NCI-H2171 treated with DMSO at 0.1 percent for 48 hours (cell line): Measurements from ENCODE around the gene MEF2C.

Source experiments
- DNase-seq: peaks from one replicate; lab custom pipeline; 2025; lab: John Stamatoyannopoulos, UW

Gene MEF2C

GRCh38 chr5:88758184-88758583 is 124.8 kb downstream of the MEF2C start:
- no peak for DNase-seq

- no peak for DNase-seq
These were observed 126.0 kb downstream of the MEF2C start for GRCh38 chr5:88756953-88757352.

DNA sequence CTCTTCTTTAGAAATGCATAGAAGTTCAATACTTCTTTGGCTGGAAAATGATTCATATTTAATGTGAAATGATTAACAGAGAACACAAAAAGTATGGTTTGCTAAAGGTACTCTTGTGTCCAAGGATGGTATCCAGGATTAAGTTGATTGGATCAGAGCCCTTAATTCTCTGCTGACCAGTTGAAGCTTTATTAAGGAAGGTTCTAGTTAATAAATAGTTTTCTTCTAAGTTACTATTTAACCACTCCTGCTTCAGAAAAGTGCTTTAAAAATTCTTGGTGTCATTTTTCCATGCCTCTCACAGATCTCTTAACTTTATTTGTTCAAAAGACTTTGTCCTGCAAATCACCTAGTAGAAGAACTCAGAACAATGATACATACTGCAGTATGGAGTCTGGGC is 134.3 kb downstream of the MEF2C start:
- no peak for DNase-seq

DNA sequence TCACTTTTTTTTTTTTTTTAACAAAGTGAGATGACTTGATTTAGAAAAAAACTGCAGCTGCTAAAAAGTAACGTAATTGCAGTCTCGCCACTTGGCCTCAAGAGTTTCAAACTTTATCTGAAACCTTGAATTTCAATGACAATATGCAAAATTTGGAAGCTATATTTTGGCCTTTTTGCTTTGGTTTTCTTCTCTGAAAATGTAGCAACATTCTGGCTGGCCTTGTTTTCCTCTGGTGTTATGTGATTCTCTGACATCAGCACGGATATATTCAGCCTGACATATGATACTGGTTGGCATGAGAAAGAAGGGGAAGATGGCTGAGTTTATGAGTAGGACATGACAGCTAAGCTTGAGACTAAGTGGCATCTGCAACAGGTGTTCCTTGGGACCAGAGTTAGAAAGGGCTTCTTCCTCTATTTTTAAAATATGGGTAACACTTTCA is 136.5 kb downstream of the MEF2C start:
- no peak for DNase-seq

- DNase-seq = no peak
These were observed 137.8 kb downstream of the MEF2C start for GRCh38 chr5:88745093-88745696.

DNA sequence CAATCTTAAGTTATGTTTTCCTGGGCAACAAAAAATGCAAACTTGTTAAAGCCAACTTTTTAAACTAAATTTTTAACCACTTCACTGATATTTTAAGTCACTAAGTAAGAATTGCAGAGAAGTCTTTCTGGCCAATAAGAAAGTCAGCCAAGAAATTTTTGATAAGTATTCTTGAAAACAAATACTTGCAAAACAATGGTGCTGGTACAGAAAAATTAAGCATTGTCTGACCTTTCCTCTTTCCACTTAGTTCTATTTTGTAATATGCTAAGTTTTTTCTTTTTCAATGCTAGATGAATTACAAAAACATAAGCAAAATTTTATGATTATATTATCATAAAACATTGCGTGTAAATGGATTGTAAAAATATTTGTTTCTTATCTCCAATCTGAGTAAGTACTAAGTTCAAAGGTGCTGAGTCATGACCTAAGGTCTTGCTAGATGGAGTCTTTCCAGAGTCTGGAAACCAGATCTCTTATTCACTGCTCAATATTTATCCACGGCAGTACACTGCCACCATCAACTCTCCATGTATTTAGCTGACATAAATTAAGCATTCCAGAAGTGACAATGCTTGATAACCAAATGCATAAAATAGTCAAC is 139.7 kb downstream of the MEF2C start:
- DNase-seq = no peak

DNA sequence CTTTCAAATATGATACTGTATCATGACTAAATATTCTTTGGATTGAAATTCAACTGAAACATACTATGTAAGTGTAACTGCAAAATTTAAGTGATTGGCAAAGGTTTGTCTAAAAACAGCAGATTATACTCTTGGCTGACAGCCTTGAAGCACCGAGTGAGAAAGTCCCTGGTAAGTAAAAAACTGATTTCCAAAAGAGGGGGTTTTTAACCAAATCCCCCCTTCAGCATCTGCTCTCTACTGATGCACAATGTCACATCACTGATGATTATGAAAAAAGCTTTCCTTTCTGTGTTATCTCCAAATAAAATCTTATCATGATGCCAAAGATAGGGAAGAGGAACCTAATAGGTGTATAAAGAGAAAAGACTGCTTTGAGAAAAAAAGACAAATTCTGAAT is 141.0 kb downstream of the MEF2C start:
- DNase-seq = no peak

DNA sequence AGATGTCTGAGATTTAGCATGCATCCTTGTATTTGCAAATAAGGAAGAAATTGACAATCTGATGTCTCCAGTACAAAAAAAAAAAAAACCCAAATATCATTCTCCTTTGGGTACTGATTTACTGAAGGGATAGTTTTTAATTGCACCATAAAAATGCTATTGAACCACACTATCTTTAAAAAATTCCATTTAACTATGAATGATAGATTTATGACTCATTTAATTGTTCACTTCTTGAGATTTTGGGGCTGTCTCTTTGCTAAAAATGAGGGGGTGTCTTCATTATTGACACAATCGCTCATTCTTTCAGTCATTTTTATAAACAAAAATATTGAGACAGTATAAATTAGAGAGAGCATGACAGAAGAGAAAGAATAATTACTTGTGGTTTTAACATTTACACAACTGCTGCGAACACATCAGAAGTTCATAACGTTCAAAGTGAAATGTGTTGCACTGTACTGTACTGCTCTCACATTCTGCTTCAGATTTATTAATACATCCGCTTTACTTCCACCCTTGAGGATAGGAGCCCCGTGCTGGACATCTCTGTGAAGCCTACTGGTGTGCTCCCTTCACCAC is 142.3 kb downstream of the MEF2C start:
- DNase-seq = no peak

DNA sequence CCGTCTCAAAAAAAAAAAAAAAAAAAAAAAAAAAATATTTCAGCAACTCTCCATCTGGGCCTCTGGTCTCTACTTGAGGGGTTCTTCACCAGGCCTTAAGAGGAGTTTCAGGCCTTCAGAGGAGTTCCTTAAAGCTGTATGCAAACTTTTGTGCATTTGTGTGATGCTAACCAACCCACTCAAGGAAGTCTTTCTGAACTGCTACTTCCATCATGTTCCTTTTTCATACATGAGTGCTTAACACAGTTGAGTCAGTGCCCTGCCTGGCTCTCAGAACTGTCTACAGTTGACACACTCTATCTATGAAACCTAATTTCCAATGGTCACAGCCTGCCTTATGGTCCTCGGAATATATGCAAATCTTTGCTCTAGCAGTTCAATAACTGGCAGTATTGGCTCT is 146.5 kb downstream of the MEF2C start:
- no peak for DNase-seq

- no peak for DNase-seq
These were observed 148.0 kb downstream of the MEF2C start for GRCh38 chr5:88734983-88735382.

GRCh38 chr5:88734191-88734640 is 148.8 kb downstream of the MEF2C start:
- no peak for DNase-seq

DNA sequence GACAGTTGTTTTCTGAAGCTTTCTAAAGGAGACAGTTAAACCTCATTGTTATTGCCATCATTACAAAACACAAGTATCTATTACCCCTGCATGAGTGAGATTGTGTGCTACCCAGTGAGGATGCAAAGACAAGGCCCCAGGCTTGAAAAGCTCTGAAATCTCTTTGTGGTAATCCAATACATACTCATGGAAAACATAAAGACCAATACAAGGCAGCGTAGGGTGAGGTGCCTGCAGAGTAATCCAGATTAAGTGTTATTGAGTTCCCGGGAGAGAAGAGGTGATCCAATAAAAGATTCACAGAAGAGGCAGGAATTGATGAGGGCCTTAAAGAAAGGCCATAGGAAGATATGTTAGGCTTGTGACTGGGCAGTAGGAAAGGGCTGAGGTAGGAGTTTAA is 150.1 kb downstream of the MEF2C start:
- DNase-seq = no peak

DNA sequence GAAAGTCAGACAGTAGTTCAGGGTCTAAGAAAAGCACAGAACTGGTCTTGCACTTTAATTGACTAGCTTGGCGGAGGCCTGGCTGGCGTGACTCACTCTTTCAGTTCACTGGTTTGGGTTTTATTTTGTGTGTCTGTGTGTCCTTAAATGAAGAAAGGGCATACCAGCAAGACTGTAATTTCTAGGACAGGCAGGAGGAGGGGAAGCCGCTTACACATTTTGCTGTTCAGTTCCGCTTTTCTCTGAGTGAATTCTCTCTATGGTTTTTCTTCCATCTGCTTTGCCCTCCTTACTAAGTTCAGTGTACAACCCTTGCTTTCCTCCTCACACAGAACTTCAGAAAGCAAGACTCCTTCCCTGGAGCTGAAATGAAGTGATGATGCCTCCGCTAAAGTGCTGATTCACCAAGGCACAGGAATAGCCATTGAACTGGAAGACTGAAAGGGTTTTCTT is 150.8 kb downstream of the MEF2C start:
- DNase-seq = no peak

DNA sequence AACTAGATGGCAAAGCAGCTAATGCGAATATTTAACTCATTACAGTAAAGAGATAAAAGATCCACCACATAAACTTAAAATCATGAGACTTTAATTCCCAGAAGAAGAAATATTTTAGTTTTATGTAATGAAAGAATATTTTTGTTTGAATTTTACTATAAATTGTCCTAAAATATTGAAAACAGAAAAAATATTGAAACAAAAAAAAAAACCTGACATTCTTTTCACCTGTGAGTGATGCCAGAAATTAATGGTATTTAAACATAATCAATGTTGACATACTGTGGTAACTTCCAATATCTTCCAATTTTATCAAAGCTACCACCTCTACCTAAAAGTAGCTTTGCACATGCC is 153.2 kb downstream of the MEF2C start:
- DNase-seq = no peak

GRCh38 chr5:88729084-88729828 is 153.7 kb downstream of the MEF2C start:
- DNase-seq = peak; percentile 50

GRCh38 chr5:88727705-88728313 is 155.2 kb downstream of the MEF2C start:
- peak; percentile 1 for DNase-seq

DNA sequence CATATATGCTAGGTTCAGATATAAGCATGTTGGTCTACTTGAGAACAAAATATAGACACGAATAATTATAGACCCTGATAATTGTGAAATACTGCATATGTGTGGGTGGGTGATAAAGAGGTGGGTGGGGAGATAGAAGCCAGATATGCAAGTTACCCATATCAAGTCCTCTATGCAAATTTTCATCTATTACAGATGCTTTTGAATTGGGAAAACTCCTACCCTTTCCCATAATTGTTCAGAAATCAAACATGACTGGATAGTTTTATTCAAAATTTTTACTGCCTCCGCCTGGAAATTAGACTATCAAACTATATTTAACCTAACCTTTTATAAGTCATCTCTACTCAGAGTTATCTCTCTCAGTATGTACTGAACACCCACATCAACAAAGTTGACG is 157.5 kb downstream of the MEF2C start:
- DNase-seq = no peak

- DNase-seq = peak; percentile 3
These were observed 158.8 kb downstream of the MEF2C start for GRCh38 chr5:88724201-88724600.

GRCh38 chr5:88722546-88723073 is 160.4 kb downstream of the MEF2C start:
- no peak for DNase-seq

DNA sequence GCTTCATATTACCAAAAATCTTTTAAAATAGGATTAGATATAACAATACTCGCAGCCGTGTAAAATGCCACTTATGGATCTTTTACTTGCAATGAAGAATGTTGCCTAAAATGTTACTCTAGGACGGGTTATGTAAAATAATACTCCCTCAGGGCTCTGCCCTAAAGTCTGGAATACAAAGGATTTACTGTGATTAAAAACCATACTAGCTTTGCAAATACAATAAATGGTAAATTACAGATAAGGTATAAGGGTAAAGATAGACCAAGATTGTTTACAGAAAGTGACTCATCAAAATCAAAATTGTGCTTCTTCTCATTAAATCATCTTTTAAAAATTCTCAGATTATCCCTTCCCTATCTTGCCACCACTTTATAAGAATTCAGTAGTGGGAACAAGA is 163.6 kb downstream of the MEF2C start:
- peak; percentile 17 for DNase-seq

- DNase-seq = peak; percentile 16
These were observed 164.2 kb downstream of the MEF2C start for GRCh38 chr5:88718736-88719135.

DNA sequence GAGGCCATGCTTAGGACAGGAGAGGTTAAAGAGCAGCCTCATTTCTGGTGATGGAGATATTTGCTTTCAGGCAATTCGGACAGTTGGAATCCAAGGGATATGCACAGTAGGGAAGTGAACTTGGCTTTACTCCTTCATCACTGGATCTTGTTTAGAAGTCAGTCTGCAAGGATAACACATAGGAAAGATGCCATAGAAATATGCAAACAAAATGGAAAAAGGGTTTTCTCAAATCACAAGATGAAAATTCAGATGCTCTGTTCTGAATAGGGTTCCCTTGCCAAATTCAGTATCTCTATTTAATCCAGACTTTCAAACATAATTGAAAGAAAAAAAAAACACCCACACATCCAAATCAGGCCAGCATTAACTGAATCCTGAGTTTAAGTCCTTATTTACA is 166.9 kb downstream of the MEF2C start:
- no peak for DNase-seq
